Right ventricle myocardium superior (tissue), 1 donor: ENCODE measurements around the gene CRAT. TPM values are rescaled to one million over a fixed set of nuclear protein-coding genes. Genes with fewer than 3 reads are reported as not detected.
A peak's percentile ranks its signal among the peaks of the same experiment; 100 is the strongest.

Experiments
- ATAC-seq: fragments of 200-7000 bp; cut with Tn5 transposase; one replicate; pipeline ENCODE4 v1.9.1; 2020; ENCODE audit warnings: mild to moderate bottlenecking; ENCODE audit not compliant: poor library complexity
- DNase-seq: peaks from one replicate; pipeline ENCODE4 v3.0.0-alpha.2; 2020
- intact Hi-C: fragments of 100-400 bp; cut with DNase I; formaldehyde crosslinking; loops from one replicate; pipeline ENCODE4 v1.11.2; 2022
- total RNA-seq: library from RNA; stranded (reverse); fragmentation: NEBNext Ultra II Directional; extraction: Animal tissue kit (Norgen Biotek cat#: 25700); gene quantifications from one replicate; pipeline ENCODE4 v1.2.1, GENCODE V29; 2021
- donor health status: DM: no; HTN: yes; CAD: no; lungs with severe emphysema.

The CRAT gene
- total RNA-seq, 1 donor from 2014 or later, result 85.4 TPM

DNA sequence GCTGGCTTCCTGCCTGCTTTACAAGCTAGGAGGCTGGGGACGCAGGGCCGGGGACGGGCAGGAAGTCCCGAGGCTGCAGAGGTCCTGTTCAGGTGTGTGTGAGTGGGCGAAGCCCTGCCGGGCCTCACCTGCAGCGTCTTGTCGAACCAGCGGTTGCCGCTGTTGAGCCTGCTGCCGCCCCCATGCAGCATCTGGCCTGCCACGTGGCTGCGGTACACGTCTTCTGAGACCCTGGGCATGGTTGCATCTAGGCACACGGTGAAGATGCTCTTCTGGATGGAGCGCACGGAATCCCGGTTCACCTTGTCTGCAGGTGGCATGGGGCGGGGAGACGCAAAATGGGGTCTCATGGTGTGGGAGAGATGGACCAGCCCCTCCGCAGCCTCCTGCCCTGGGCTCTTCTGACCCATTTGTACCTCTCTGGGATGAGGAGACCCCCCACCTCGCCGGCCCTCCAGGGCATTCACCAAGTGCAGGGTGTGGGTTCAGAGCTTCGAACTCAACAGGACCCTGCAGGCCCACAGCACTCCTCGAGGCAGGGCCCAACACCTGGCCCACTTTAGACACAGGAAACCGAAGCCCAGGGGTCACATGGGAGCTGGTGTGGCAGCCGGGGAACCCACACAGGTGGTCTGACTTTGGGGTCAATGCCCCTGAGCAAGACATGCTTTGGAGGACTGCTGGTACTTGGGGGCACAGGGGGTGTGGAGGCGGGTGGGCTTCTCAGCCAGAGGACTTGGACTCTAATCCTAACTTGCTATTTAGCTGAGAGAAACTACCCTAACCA is 10.0 kb downstream of the CRAT start:
- DNase-seq (no peak), ATAC-seq (no peak)
- intact Hi-C loops, result no loop called here

DNA sequence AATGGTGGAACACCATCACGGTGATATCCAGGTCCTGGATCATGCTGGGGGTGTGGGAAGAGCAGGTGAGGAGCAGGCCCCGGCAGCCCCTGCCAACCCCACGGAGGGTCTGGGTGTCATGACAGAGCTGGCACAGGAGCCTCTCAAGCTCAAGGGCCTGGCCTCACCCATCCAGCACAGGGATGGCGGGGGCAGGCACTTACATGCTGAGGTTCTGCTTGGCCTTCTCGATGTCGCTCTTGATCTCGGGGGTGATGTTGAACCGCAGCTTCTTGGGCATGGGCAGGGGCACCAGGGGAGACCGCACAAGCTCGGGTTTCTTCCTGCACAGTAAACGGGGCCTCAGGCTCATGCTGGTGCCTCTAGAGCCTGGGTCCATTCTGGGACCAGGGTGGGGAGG is 12.3 kb downstream of the CRAT start:
- DNase-seq (no peak), ATAC-seq (no peak)
- intact Hi-C loops, result no loop called here

DNA sequence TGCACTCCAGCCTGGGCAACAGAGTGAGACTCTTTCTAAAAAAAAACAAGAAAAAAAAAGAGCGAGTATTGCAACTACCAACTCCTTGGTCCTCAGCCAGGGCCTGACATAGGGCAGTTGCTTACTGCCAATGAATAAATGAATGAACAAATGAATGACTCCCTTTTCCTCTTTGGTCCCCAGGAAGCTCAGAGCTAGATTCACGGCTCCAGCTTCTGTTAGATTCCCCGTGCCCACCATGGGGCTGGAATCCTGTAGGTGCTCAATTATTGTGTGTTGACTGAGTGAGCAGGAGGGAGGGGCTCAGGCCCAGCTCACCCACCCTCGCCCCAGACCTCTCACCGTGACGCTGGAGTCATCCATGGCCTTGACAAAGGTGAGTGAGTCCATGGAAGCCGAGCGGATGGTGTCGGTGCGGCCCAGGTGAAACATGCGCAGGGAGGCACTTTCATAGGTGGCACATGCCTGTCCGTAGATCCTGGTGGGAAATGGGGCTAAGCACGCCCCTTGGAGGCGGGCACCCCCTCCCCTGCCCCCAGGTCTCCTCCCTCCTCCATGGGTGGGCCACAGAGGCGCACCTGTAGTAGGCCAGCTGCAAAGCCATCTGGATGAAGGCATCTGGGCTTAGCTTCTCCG is 12.8 kb downstream of the CRAT start:
- intact Hi-C loops, result no loop called here
- no peak for DNase-seq
- no peak for ATAC-seq

DNA sequence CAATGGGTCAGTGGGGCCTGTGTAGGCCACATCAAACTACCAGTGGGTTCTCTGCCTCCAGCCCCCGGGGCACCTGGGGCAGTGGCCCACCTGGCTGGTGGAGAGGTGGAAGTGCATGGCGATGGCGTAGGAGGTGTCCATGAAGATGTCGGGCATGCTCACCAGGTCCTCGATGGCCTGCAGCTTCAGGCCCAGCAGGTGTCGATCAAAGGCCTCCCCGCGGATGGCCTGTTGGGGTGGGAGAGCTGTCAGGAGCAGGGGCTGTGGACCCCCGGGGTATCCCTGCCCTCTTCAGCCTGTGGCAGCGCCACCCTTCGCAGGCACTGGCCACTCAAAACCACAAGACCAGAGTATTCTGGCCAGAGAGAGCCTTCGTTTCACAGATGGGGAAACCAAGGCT is 14.7 kb downstream of the CRAT start:
- intact Hi-C loops, result no loop called here
- no peak for DNase-seq
- no peak for ATAC-seq

DNA sequence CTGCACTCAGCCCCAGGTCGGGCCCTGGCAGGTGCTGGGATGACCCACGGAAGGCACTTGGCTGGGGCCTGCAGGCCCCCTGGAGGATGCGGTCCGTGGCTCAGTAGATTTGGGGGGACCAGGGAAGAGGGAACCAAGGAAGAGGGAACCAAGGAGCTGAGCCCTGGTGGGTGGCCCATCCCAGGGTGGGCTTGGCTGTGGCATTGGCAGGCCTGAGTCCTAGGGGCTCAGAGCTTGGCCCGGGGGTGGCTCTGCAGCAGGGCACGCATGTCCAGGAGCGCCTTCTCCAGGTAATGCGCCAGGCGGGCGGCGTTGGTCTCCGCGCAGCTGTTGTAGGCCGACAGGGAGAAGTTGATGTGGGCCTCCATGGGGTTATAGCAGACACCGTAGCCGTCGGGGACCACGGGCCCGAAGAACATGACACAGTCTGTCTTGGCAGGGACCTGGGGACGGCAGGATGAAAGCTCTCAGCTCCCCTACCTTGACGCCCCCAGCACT is 15.4 kb downstream of the CRAT start:
- intact Hi-C loops, result no loop called here
- DNase-seq, result no peak
- no peak for ATAC-seq

- intact Hi-C loops, result no loop called here
- ATAC-seq, result peak; percentile 69
- no peak for DNase-seq
Measured at GRCh38 chr9:129094387-129095169, 16.0 kb downstream of the CRAT start.

DNA sequence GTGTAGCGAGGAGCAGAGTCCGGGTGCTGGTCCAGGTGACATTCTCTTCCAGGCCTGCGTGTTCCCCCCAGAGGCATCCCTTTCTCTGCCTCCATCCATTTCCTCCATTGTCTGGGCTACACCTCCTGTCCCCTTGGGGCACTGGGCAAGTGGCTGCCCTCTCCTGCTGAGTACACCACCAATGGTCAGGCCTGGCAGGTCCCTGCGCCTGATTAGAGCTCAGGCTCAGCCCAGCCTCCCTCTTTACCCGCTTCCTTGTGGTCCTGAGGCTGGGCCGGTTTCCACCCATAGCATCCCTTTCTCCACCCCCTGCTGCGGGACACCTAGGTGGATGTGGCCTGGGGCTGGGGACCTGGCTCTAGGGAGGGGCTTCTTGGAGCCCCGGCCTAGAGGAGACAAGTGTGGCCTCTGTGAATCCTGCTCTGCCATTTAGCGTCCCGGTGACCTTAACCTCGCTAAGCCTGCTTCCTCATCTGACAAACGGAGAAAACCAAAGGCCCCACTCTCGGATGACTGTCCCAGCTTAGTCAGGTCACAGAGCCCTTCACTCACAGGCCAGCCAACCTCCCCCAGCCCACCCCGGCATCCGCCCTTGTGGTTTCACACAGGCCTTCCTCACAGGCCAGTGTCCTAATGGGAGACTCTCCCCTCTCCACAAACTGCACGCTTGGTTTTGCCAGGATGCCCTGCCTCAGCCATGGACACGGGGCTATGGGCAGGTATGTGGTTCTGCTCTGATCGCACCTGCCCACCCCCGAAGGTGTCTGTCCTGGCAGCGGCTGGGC is 16.8 kb downstream of the CRAT start:
- no peak for DNase-seq
- no peak for ATAC-seq
- intact Hi-C loops, result no loop called here

DNA sequence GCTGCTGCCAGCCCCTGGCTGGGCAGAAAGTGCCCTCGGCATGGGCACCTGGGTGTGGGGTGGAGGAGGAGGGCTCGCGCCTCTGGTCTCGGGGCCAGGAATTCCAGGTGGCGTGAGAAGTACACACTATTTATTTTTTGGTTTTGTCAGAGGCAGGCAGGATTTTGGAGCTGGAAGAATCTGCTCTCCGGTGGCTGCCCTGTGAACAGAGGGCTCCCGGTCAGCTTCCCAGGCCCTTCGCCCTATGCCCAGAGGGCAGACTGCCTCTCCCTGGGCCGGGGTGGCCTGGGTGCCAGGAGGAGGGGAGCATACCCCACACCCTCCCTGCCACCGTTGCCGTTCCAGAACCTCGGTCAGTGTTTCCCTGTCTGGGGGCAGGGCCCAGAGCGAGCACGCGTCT is 21.3 kb downstream of the CRAT start:
- intact Hi-C loops, result no loop called here
- DNase-seq (no peak), ATAC-seq (no peak)

- ATAC-seq (no peak), DNase-seq (no peak)
- intact Hi-C loops, result no loop called here
Measured at GRCh38 chr9:129084087-129084486, 26.5 kb downstream of the CRAT start.

DNA sequence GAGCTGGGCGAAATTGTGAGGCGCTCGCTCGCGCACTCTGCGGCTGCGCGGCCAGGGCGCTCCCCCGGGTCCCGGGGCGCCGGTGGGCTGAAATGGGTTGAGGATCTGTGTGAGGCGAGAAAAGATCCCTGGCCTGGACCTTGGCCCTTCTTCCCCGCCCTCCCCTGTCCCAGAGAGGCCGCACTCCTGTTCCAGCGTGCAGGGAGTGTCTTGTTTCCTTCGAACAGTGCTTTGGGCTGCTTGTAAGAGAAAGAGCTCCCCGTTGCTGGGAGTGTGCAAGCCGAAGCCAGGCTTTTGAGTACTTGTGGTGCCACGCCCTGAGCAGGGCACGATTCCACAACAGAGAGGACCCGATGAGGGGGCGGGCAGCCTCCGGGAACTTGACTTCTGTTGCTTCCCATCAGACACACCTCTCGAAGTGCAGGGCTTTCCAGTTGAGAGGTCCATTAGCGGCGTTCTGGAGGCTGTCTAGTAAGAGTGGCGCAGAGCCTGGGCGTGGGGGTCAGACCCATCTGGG is 29.1 kb downstream of the CRAT start:
- ATAC-seq (no peak), DNase-seq (no peak)
- intact Hi-C loops, result no loop called here

DNA sequence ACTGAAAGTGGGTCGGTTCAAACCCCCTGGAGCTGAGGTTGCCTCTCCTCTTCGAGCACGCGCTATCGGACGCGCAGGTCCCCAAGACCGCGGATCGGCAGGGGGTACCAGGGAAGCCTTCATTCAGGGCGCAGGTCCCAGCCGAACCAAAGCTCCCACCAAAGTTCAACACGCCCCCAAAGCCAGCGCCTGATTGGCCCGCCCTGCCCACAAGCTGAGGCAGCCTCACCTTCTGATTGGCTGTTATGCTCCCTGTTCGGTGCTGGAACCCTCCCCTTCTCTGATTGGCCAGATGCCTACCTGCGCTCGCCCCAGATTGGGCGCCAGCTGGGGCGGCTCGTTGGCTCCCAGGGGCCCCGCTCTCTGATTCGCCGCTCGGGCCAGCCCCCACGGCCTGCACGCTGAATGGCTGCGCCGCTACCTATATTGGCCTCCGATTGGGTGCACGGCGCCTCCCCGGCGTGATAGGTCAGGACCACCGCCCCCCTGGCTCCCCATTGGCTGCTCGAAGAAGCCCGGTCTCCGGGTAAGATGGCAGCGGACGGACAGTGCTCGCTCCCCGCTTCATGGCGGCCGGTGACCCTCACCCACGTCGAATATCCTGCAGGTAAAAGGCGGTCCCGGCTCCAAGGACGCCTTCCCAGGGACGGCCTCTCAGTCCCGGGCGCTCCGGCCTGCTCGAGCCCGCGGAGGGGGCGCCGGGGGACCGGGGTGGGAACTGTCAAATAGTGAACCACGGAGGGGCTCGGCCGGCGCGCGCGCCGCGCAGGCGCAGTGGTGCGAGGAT is 29.8 kb downstream of the CRAT start, which contains the start of gene DOLPP1:
Gene DOLPP1, plus strand, starts transcription at position 511 of the 787 bp plus-strand sequence. Its CDS starts 21 bp downstream, at position 532.
- peak; percentile 100 for DNase-seq
- intact Hi-C loops, result no loop called here
- ATAC-seq, result peak; percentile 97

- DNase-seq, result no peak
- intact Hi-C loops, result no loop called here
- ATAC-seq, result no peak
Measured at GRCh38 chr9:129080298-129080600, 30.3 kb downstream of the CRAT start.

GRCh38 chr9:129079829-129080228 is 30.8 kb downstream of the CRAT start:
- ATAC-seq, result no peak
- intact Hi-C loops, result no loop called here
- no peak for DNase-seq

GRCh38 chr9:129078691-129079503 is 31.7 kb downstream of the CRAT start:
- intact Hi-C loops, result no loop called here
- ATAC-seq, result no peak
- DNase-seq, result no peak

GRCh38 chr9:129077236-129077635 is 33.4 kb downstream of the CRAT start:
- no peak for DNase-seq
- ATAC-seq, result no peak
- intact Hi-C loops, result no loop called here

DNA sequence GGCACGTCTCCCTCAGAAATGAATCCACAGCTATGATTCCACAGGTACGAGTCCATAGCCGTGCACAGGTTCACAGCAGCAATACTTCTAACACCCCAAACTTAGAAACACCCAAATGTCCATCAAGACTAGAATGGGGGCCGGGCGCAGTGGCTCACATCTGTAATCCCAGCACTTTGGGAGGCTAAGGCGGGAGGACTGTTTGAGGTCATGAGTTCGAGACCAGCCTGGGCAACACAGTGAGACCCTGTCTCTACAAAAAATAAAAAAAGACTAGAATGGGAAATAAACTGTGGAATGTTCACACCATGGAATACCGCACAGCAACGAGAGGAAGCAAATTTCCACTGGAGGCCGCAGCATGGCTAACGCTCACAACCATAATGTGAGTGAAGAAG is 34.0 kb downstream of the CRAT start:
- no peak for DNase-seq
- ATAC-seq, result no peak
- intact Hi-C loops, result no loop called here

- DNase-seq (no peak), ATAC-seq (no peak)
- intact Hi-C loops, result no loop called here
Measured at GRCh38 chr9:129075996-129076639, 34.5 kb downstream of the CRAT start.
